Right kidney (tissue), 1 donor: ENCODE results near the gene DKKL1.
"Not testable (repeated sequence)": the region's sequence is repeated elsewhere in the genome, so short reads cannot be mapped to it uniquely, and the experiment has no call there.

ENCODE experiments used
- DNase-seq: peaks from one replicate; pipeline ENCODE4 v3.0.0-alpha.2; 2016

Gene DKKL1

DNA sequence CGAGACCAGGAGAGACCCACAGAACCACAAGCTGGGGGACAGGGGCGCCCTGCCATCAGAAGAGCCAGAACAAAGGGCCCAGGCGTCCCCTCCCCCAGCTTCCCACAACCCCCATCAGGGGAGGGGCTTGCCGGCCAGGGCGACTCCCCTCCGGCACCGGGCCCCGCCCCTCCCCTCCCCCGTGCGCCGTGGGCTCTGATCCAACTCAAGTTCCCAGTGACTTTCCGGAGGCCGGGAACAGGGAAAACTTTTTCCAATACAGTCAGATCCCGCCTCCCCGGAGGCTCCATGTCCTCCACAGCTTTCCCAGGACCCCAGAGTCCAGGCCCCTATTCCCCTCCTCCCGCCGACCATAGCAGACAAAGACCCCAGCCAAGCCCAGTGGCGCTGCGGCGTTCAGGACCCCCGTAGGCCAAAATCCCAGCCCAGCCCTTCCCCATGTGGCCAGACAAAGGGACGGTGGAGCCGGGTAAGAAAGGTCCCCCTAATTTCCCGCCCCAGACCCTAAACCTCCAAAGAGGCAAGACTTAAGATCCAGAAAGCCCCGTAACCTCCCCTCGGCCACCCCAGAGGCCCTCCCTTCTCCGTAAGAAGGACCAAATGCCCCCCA is 2.1 kb upstream of the DKKL1 start:
- DNase-seq = peak; percentile 84

DNA sequence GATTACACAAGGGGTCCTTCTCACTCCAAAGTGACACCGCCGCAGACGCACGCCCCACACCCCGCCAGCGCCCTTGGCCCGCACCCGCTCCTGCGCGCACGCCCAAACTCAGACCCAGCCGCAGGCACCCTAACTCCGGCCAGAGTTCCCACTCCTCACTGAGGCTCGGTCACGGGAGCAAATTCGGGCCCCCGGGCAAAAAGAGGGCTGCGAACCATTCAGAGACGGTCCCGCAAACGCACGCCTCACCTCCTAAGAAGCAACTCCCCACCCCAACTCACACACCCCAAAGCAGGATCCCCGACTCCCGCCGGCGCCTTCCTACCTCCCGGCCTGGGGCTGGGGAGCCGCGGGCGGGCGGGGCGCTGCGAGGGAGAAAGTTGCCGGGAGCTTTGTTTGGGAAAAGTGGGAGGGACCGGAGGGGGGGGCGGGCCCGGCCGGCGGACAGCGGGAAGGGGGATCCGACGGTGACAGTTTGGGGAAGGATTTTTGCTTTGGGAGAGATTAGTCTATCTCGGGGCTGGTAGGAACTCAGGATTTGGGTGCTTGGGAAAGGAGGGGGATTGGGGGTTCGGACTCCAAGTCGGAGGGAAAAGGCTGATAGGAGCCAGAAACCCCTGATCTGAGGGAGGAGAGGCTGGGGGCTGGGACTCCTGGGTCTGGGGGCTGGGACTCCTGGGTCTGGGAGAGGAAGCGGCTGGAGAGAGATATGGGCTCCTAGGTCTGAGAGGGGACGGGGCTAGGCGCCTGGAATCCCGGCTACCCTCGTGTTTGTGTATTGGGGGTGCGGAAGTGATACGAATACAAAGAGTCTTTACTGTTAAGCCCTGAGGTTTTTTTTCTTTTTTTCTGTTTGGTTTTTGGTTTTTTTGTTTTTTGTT is 1.4 kb upstream of the DKKL1 start, which contains the start of gene TEAD2:
Gene TEAD2 (minus strand): TSS at position 369 of the 881 bp plus-strand sequence. CDS start 2,341 bp downstream, outside the sequence.
- DNase-seq = peak; percentile 84

DNA sequence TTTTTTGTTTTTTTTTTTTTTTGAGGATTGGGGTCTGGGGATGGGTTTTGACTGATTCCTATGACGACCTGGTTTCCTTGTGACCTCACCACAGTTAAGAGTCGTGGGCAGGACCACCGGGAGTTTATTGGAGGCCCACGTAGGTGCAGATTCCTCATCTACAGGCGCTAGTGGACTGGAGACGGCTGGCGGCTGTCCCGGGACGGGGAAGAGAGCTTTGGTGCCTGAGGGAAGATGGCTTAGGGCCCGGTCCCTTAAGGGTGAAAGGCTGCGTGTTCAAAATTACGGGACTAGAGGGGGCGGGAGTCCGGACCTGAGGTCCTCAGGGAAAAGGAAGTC is 779 bp upstream of the DKKL1 start:
- no peak for DNase-seq

DNA sequence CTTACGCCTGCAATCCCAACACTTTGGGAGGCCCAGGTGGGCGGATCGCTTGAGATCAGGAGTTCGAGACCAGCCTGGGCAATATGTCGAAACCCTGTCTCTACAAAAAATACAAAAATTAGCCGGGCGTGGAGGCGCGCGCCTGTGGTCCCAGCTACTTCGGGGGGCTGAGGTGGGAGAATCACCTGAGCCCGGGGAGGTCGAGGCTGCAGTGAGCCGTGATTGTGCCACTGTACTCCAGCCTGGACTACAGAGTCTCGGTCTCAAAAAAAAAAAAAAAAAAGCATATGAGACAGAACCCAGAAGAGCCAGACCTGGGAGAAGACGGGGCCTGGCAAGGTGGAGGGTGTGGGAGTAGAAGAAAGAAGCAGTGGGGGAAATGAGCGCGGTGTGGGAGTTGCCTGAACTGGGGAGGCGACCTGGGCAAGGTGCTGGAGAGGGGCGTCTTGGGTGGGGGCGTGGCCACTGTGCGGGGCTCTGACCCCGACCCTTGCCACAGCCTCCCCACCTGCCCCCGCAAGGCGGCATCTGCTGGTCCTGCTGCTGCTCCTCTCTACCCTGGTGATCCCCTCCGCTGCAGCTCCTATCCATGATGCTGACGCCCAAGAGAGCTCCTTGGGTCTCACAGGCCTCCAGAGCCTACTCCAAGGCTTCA is 533 bp downstream of the DKKL1 start:
- no peak for DNase-seq

DNA sequence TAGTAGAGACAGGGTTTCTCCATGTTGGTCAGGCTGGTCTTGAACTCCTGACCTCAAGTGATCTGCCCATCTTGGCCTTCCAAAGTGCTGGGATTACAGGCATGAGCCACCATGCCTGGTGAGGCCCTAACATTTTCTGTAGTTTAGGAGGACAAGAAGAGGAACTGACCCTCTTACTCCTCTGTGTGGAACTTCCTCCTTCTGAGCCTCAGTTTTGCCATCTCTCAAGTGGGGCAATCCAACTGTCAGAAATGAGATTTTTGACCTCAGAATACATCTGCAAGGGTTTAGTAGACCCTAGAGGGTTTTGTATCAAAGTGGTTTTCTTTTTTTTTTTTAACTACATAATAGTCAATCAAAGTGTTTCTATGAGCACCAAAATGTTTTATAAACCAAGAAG is 2.4 kb downstream of the DKKL1 start:
- DNase-seq = no peak

DNA sequence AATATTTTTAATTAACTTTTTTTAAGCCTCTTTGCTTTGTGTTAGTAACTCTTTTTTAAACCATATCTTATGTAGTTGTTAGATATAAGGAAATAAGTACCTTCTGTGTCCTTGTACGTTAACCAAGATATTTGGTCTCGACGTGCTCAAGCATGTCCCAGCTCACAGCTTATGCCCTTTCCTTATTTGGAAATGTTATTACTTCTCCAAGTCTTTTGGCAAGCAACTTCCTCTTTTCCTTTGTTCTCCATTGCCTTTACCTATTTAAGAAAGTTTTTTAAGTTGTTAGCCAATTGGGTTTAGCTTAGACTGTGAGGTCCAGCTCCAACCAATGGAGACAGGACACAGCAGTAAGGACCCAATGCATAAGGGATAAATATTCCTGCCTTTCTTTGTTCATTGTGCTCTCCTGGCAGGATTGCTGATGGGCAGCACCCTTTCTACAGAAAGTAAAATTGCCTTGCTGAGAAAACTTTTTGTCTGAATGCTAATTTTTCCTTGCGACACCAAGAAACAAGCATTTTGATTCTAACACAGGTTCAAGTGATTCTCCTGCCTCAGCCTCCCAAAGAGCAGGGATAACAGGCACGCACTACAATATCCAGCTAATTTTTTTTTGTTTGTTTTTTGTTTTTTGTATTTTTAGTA is 5.2 kb downstream of the DKKL1 start:
- DNase-seq = no peak

DNA sequence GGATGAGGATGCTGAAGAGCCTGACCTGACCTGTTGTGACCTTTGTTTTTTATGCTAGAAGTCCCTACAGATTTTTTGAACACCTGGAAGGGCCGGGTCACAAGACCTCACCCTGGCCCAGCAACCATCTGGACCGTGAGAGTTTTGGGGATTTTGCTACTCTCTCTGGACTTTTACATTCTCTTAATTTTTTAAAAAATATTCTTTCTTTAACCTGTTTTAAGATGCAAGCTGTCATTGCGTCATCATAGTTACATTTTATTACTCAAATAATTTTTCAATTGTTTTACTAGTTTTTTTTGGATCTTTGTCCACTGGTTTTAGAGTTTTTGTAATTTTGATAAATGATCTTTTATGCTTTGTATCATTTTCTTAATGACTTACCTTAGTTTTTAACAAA is 7.5 kb downstream of the DKKL1 start:
- DNase-seq = no peak

DNA sequence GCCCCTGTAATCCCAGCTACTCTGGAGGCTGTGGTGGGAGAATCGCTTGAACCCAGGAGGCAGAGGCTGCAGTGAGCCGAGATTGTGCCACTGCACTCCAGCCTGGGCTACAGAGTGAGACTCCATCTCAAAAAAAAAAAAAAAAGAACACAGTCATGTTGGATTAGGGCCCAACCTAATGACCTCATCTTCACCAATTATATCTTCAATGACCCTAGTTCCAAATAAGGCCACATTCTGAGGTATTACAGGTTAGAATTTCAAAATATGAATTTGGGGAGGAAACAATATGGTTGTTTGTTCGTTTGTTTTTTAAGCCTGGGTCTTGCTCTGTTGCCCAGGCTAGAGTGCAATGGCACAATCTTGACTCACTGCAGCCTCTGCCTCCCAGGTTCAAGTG is 9.5 kb downstream of the DKKL1 start:
- DNase-seq = not testable (repeated sequence)

DNA sequence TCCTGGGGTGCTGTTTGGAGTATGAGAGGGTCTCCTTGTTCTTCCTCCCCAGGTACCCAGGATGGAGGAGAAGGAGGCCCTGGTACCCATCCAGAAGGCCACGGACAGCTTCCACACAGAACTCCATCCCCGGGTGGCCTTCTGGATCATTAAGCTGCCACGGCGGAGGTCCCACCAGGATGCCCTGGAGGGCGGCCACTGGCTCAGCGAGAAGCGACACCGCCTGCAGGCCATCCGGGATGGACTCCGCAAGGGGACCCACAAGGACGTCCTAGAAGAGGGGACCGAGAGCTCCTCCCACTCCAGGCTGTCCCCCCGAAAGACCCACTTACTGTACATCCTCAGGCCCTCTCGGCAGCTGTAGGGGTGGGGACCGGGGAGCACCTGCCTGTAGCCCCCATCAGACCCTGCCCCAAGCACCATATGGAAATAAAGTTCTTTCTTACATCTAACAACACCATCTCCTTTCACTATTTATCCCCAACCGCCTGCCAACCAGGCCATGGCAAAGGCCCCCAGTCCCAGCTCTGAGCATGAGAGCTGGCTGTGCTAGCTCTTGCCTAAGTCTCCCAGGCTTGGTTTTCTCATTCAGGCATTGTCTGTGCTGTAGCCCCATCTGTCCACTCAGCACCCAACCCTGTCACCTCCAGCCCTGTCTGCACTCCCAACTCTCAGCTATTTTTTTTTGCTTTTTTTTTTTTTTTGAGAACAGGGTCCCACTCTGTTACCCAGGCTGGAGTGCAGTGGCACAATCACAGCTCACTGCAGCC is 11.2 kb downstream of the DKKL1 start:
- no peak for DNase-seq

DNA sequence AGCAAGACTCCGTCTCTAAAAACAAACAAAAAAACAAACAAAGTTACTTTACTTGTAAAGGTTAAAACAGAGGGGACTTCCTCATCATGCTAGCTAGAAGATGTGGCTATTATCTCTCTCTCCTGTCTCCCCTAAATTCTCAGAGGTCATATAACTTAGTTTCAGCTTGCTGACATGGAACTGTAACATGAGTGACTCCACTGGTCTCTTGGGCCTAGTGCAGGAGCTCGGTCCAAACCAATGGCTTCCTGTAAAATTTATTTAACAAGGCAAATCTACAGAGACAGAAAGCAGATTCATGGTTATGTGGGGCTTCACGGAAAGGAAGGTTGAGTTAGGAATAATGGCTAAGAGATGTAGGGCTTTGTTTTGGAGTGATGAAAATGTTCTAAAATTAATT is 14.8 kb downstream of the DKKL1 start:
- no peak for DNase-seq

DNA sequence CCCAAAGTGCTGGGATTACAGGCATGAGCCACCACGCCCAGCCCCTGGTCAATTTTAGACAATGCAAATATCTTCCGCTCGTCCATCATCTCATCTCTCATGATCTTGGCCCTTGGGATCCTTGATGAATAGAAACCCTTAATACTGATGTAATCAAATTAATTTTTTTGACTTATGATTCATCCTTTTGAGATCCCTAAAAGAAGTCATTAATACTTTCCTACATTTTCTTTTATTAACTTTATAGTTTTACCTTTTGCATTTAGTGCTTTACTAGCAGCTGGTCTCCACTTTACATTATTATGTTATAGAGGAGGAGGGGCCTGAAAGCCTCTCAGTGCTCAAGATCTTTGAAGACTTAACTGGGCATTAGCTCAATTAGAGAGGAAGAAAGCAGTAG is 16.7 kb downstream of the DKKL1 start:
- DNase-seq = no peak

DNA sequence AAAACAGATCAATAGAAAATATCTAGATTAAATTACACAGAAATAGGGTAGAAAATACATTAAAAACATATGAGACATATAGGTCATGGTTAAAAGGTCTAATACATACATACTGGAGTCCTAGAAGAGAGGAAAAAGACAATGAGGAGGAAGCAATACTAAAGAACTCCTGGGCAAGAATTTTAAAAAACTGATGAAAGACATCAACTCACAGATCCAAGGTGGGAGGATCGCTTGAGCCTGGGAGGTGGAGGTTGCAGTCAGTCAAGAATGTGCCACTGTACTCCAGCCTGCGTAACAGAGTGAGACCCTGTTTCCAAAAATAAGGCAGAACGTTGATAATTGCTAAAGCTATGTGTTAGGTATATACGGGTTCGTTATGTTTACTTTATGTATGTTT is 19.0 kb downstream of the DKKL1 start:
- no peak for DNase-seq

DNA sequence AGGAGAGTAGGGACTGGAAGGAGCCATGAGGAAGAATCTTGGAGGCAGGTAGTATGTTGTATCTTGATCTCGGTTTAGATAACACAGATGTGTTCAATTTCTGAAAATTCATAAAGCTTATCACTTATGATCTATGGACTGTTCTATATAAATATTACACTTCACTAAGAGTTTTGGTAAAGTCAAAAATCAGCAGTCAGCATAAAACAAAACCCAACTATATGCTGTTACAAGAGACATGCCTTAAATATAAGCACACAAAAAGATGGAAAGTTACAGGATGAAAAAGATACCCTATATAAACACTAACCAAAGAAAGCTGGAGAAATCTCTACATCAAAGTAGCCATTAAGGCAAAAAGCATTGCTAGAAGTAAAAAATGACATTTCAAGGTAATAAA is 19.9 kb downstream of the DKKL1 start:
- DNase-seq = no peak

DNA sequence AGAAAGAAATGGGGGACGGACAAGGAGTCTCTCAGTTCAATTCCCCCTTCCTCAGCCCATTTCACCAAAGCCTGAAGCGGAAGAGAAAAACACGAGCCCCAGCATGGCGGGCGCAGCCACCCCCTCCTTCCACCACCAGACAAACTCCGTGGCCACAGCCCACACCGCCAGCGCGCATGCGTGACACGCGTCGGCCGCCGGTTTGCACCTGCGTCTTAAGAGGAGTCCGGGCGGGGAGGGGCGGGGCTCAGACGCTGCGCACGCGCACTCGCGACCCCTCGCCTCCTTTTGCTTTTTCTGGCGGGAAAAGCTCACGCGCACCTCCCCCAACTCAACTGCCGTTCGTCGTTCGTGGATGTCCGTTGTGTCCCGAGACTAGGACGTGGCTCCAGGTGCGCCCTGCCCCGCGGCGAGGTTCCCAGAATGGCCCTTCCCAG is 24.3 kb downstream of the DKKL1 start, which contains the start of gene KASH5:
Gene KASH5 (plus strand): TSS at position 314 of the 437 bp plus-strand sequence. CDS start 2,635 bp downstream, outside the sequence.
- DNase-seq = no peak

DNA sequence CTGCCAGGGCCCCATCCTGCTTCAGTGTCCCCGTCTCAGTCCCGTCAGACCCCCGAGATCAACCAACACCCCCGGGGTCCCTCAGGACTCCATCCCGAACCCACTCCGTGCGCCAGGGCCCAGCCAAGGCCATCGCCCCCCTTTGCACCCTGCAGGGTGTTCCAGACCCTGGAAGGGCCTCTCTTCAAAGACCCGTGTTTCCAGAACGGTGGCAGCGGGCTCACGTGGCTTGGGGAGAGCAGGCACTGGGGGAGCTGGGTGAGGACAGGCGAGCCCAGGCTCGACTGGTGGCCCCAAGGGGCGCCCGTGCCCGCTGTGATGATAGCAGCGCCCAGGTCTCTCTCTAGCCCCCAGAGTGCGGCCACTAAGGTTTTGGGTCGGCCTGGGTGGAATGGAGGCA is 25.7 kb downstream of the DKKL1 start:
- DNase-seq = no peak

DNA sequence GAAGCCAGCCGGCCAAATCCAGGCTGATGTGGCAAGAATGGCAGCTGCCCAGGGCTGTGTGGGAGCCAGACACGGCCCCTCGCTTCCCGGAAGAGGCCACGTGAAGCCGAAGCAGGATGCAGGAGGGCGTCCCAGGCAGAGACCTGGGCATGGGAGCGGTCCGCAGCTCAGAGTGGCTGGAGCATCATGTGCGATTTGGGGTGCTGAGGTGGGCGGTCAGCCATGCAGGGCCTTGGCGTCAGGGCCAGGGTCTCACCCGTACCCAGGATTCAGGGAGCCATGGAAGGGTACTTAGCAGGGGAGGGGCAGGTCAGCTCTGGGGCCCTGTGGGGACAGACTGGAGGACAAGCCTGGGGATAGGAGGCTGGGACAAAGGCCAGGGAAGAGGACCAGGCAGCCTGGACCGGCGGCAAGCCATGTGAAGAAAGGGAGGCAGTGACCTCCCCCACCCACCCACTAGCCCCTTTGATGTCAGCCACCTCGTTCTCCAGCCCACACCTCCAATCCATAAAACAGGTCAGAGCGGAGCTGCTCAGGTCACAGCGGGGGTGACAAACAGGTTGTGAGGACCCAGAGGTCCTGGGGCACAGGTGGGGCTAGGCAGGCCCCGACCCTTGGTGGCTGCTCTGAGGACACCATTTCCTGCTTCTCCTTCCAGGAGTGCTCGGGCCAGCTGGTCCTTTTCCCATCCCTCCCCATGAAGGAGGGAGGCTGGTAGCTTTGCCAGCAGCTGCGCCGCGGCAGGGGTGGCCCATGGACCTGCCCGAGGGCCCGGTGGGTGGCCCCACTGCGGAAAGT is 26.7 kb downstream of the DKKL1 start:
- DNase-seq = no peak

DNA sequence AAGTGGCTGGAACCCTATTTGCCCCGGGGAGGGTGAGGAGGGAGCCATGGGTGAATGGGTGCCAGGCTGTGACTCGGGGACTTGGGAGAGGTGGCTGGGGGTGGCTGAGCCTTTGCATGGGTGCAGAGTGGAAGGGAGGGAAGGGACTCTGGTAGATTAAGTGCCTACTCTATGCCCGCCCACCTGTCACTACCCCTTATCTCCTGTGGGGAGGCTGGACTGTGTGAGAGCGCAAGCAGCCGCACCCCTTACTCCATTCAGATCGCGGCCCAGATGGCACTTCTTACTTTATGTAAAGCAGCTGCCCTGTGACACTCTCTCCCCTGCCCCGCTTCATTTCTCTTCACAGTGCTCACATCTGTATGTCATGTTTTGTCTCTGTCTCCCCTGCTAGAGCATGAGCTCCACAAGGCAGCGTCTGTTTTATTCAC is 27.3 kb downstream of the DKKL1 start:
- no peak for DNase-seq

DNA sequence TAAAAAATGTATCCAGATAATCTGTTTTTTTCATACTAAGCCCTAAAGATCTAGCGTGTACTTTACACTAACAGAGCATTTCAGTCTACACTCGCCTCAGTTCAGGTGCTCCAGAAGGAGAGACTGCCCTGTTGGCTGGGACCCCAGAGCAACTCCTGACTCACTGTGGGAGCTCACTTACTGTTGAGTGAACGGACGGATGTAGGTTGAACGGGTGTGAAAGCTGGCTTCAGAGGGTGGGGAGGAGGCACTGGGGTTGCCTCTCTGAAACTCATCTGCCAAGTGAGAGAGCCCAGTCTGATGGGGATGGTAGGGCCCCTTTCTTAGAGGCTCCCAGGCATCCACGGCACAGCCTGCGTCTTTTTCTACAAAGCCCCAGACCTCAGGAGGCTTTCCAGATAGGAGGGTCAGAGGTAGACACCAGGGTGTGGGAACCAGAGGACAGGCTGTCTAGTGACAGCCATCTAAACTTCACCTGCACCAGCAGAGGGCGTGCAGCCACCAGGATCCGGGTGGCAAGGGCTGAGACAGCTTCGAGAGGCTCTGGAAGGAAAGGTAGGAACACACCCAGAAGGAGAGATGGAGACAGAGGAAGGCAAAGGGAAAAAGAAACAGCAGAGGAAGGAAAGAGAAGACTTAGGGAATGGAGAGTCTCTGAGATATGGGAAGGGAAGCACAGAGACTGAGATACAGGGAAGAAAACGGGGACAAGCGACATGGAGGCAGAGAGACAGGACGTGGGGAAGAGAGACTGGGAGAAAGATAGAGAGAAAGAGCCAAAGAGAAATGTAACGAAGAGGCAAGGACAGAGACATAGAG is 28.1 kb downstream of the DKKL1 start:
- peak; percentile 61 for DNase-seq

DNA sequence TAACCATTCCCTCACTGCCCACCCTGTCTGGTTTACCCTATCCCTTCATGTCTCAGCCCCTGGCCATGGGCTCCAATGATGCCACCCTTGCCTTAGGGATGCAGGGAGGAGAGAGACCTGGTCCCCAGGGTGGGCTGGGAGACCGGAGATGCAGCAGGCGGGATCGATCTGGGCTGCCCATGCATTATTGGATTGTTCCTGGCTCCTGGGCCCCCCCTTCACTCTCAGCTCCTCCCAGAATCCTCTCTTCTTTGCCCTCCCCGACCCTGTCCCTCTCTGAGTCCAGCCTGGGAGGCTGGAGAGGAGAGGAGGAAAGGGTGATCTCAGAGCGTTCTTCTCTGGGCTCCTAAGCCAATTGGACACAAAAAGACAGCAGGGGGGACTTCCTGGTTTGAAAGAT is 30.2 kb downstream of the DKKL1 start:
- DNase-seq = no peak
